Neural cell (in vitro differentiated cells): ENCODE results near the gene DNM1. TPM values are rescaled to one million over a fixed set of nuclear protein-coding genes. Genes with fewer than 3 reads are reported as not detected.

Experiments
- H2AFZ ChIP-seq: fragments of 200-600, 300-800 bp; sonication (generic), shearing (Covaris generic); 2 replicates; pipeline ENCODE4 v1.6.0; 2014; ENCODE audit warnings: low read depth, mild to moderate bottlenecking, antibody characterized with exemption, low read length, moderate library complexity
- H3F3A ChIP-seq: fragments of 200-600 bp; shearing (Covaris generic); 2 replicates; pipeline ENCODE4 v1.6.1; 2016; ENCODE audit warnings: mild to moderate bottlenecking, moderate library complexity, mixed read lengths, antibody characterized with exemption, low read length; ENCODE audit not compliant: insufficient read depth, poor library complexity, severe bottlenecking
- H3K27ac ChIP-seq: fragments of 200-600, 300-800 bp; sonication (generic), shearing (Covaris generic); 2 replicates; pipeline ENCODE4 v1.5.1; 2014; ENCODE audit warnings: mild to moderate bottlenecking, low read length, moderate library complexity
- H3K27me3 ChIP-seq: fragments of 300-800, 200-600 bp; sonication (generic), shearing (Covaris generic); 2 replicates; pipeline ENCODE4 v1.6.0; 2014; ENCODE audit warnings: mild to moderate bottlenecking, low read depth, low read length, moderate library complexity; ENCODE audit not compliant: insufficient read depth
- H3K36me3 ChIP-seq: fragments of 300-800, 200-600 bp; sonication (generic), shearing (Covaris generic); 2 replicates; pipeline ENCODE4 v1.5.1; 2014; ENCODE audit warnings: mild to moderate bottlenecking, antibody characterized with exemption, low read length, moderate library complexity; ENCODE audit not compliant: insufficient read depth
- H3K4me2 ChIP-seq: fragments of 300-800, 200-600 bp; sonication (generic), shearing (Covaris generic); 2 replicates; pipeline ENCODE4 v1.6.0; 2014; ENCODE audit warnings: mild to moderate bottlenecking, low read length
- H3K4me3 ChIP-seq: fragments of 300-800, 200-600 bp; sonication (generic), shearing (Covaris generic); 2 replicates; pipeline ENCODE4 v1.5.1; 2014; ENCODE audit warnings: mild to moderate bottlenecking, low read length, moderate library complexity
- H3K79me2 ChIP-seq: fragments of 200-600 bp; shearing (Covaris generic); replicated peaks from 2 replicates; pipeline ENCODE4 v1.6.0; 2014; ENCODE audit warnings: mild to moderate bottlenecking, low read length, moderate library complexity; ENCODE audit not compliant: insufficient read depth
- H3K9ac ChIP-seq: fragments of 300-800, 200-600 bp; sonication (generic), shearing (Covaris generic); 2 replicates; pipeline ENCODE4 v1.6.1; 2016; ENCODE audit warnings: mild to moderate bottlenecking, low read length, mixed read lengths
- H3K9me2 ChIP-seq: fragments of 200-600 bp; shearing (Covaris generic); 2 replicates; pipeline ENCODE4 v1.6.1; 2016; ENCODE audit warnings: mild to moderate bottlenecking, low read length, mixed read lengths; ENCODE audit not compliant: insufficient read depth
- H3K9me3 ChIP-seq: fragments of 200-600, 300-800 bp; sonication (generic), shearing (Covaris generic); 2 replicates; pipeline ENCODE4 v1.6.1; 2016; ENCODE audit warnings: mild to moderate bottlenecking, mixed run types, low read length, moderate library complexity, mixed read lengths
- H4K20me1 ChIP-seq: fragments of 200-600 bp; shearing (Covaris generic); 2 replicates; pipeline ENCODE4 v1.6.1; 2016; ENCODE audit warnings: mild to moderate bottlenecking, mixed run types; ENCODE audit not compliant: insufficient read depth
- EP300 ChIP-seq: fragments of 450-650 bp; conservative IDR thresholded peaks from 2 replicates; pipeline ENCODE4 v1.6.1; 2014; ENCODE audit warnings: antibody characterized with exemption, mild to moderate bottlenecking, moderate library complexity; ENCODE audit not compliant: poor library complexity, severe bottlenecking
- EZH2 ChIP-seq: fragments of 200-600, 300-800 bp; shearing (Covaris generic), sonication (generic); IDR thresholded peaks from 2 replicates; pipeline ENCODE4 v1.6.1; 2014; ENCODE audit warnings: antibody characterized with exemption, low read length, borderline replicate concordance, mild to moderate bottlenecking; ENCODE audit not compliant: insufficient read depth, poor library complexity, severe bottlenecking
- MXI1 ChIP-seq: fragments of 450-650 bp; conservative IDR thresholded peaks from 2 replicates; pipeline ENCODE4 v1.6.1; 2014; ENCODE audit warnings: antibody characterized with exemption, mild to moderate bottlenecking; ENCODE audit not compliant: poor library complexity, severe bottlenecking
- POLR2AphosphoS5 ChIP-seq: IDR thresholded peaks from 2 replicates; pipeline ENCODE4 v1.6.1; 2012
- RAD21 ChIP-seq: fragments of 450-650 bp; conservative IDR thresholded peaks from 2 replicates; pipeline ENCODE4 v1.6.1; 2014; ENCODE audit warnings: antibody characterized with exemption, mild to moderate bottlenecking, moderate library complexity
- SMC3 ChIP-seq: fragments of 450-650 bp; conservative IDR thresholded peaks from 2 replicates; pipeline ENCODE4 v1.6.1; 2014; ENCODE audit warnings: antibody characterized with exemption, mild to moderate bottlenecking, moderate library complexity; ENCODE audit not compliant: poor library complexity
- TAF1 ChIP-seq: IDR thresholded peaks from 2 replicates; pipeline ENCODE4 v1.6.1; 2012; ENCODE audit warnings: low read depth
- polyA plus RNA-seq: library from polyadenylated mRNA; depleted of rRNA; stranded (reverse); fragments of >200 nt; gene quantifications from 2 replicates; pipeline ENCODE4 v1.2.3, GENCODE V29; 2014
- TF ChIP-seq, protein P1 (sequence below): IDR thresholded peaks from 2 replicates; pipeline ENCODE4 v1.6.1; 2012; ENCODE audit warnings: borderline replicate concordance
- TF ChIP-seq, protein P2 (sequence below): fragments of 450-650 bp; IDR thresholded peaks from 2 replicates; pipeline ENCODE4 v1.5.1; 2014; ENCODE audit warnings: antibody characterized with exemption, mild to moderate bottlenecking, moderate library complexity; ENCODE audit not compliant: poor library complexity, severe bottlenecking

Gene DNM1
- polyA plus RNA-seq, 1 donor from 2014 or later = 104 TPM

DNA sequence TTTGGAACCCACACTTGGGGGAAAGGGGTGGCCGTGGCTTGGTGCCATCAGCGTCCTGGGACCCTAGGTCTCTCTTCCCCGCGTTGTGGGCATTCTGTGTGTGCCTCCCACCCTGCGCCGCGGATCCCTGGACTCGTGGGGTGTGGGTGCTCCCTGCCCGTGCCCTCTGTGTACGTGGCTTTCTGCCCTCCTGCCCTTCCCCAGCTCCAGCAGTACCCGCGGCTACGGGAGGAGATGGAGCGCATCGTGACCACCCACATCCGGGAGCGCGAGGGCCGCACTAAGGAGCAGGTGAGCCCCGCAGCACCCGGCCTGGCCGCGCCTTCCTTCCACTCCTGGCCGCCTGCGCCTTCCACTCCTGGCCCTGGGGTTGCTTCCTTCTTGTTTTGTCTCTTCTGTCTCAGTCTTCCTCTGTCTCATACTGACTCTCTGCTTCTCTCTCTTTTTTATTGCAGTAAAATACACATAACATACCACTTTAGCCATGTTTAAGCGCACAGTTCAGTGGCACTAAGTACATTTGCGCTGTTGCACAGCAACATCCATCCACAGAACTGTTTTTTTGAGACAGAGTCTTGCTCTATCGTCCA is 30.7 kb downstream of the DNM1 start:
- Histone ChIP-seq H3K79me2 (no peaks in the 10 kb centered on the region), H3F3A (no peaks in the 10 kb centered on the region), H3K4me3 (no peak overlapping the region), H3K9ac (no peak overlapping the region), H3K9me3 (no peaks in the 10 kb centered on the region), H3K36me3 (peaks cover 4% of the 10 kb centered on the region), H3K27ac (no peak overlapping the region), H3K27me3 (no peaks in the 10 kb centered on the region), H4K20me1 (no peaks in the 10 kb centered on the region), H2AFZ (no peak overlapping the region), H3K9me2 (no peaks in the 10 kb centered on the region), H3K4me2 (no peak overlapping the region)
- no peak for TF ChIP-seq MXI1
- no peak for TF ChIP-seq EZH2
- no peak for TF ChIP-seq RAD21
- TF ChIP-seq, protein P1, sequence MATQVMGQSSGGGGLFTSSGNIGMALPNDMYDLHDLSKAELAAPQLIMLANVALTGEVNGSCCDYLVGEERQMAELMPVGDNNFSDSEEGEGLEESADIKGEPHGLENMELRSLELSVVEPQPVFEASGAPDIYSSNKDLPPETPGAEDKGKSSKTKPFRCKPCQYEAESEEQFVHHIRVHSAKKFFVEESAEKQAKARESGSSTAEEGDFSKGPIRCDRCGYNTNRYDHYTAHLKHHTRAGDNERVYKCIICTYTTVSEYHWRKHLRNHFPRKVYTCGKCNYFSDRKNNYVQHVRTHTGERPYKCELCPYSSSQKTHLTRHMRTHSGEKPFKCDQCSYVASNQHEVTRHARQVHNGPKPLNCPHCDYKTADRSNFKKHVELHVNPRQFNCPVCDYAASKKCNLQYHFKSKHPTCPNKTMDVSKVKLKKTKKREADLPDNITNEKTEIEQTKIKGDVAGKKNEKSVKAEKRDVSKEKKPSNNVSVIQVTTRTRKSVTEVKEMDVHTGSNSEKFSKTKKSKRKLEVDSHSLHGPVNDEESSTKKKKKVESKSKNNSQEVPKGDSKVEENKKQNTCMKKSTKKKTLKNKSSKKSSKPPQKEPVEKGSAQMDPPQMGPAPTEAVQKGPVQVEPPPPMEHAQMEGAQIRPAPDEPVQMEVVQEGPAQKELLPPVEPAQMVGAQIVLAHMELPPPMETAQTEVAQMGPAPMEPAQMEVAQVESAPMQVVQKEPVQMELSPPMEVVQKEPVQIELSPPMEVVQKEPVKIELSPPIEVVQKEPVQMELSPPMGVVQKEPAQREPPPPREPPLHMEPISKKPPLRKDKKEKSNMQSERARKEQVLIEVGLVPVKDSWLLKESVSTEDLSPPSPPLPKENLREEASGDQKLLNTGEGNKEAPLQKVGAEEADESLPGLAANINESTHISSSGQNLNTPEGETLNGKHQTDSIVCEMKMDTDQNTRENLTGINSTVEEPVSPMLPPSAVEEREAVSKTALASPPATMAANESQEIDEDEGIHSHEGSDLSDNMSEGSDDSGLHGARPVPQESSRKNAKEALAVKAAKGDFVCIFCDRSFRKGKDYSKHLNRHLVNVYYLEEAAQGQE = no peak
- no peak for TF ChIP-seq EP300

DNA sequence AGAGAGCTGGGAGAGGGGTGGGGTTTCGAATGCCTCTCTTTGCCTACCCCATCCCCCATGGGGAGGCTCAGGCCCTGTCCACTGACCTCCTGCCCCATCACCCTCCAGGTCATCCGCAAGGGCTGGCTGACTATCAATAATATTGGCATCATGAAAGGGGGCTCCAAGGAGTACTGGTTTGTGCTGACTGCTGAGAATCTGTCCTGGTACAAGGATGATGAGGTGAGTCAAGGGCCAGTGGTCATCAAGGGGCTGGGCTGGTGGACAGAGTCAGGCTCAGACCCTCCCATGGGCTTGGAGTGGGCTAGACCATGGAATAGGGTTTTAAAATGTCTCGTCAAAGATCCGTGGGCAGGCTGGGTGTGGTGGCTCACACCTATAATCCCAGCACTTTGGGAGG is 38.9 kb downstream of the DNM1 start:
- Histone ChIP-seq H3K79me2 (no peaks in the 10 kb centered on the region), H3K27ac (no peak overlapping the region), H3K9me2 (no peaks in the 10 kb centered on the region), H3K4me2 (no peak overlapping the region), H3K27me3 (no peaks in the 10 kb centered on the region), H3K9me3 (no peaks in the 10 kb centered on the region), H3K9ac (no peak overlapping the region), H3K36me3 (peaks cover 6% of the 10 kb centered on the region), H4K20me1 (no peaks in the 10 kb centered on the region), H3K4me3 (no peak overlapping the region), H3F3A (no peaks in the 10 kb centered on the region), H2AFZ (no peak overlapping the region)
- TF ChIP-seq, protein P1 = no peak
- no peak for TF ChIP-seq RAD21
- no peak for TF ChIP-seq EZH2
- TF ChIP-seq EP300 = no peak
- TF ChIP-seq SMC3 = no peak
- no peak for TF ChIP-seq MXI1
- TF ChIP-seq, protein P2, sequence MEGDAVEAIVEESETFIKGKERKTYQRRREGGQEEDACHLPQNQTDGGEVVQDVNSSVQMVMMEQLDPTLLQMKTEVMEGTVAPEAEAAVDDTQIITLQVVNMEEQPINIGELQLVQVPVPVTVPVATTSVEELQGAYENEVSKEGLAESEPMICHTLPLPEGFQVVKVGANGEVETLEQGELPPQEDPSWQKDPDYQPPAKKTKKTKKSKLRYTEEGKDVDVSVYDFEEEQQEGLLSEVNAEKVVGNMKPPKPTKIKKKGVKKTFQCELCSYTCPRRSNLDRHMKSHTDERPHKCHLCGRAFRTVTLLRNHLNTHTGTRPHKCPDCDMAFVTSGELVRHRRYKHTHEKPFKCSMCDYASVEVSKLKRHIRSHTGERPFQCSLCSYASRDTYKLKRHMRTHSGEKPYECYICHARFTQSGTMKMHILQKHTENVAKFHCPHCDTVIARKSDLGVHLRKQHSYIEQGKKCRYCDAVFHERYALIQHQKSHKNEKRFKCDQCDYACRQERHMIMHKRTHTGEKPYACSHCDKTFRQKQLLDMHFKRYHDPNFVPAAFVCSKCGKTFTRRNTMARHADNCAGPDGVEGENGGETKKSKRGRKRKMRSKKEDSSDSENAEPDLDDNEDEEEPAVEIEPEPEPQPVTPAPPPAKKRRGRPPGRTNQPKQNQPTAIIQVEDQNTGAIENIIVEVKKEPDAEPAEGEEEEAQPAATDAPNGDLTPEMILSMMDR = no peak
- no peak for TF ChIP-seq TAF1
- TF ChIP-seq POLR2AphosphoS5 = no peak
